Smooth muscle cell (in vitro differentiated cells): ENCODE data around the gene DENND10. TPM values are rescaled to one million over a fixed set of nuclear protein-coding genes. Genes with fewer than 3 reads are reported as not detected.
A peak's percentile ranks its signal among the peaks of the same experiment; 100 is the strongest.

Source experiments
- DNase-seq: peaks from one replicate; lab custom pipeline; 2025; ENCODE audit not compliant: unreplicated experiment; lab: John Stamatoyannopoulos, UW
- H2AFZ ChIP-seq: fragments of 200-600 bp; sonication (generic); 2 replicates; pipeline ENCODE4 v1.6.0; 2016; ENCODE audit warnings: antibody characterized with exemption, low read depth, mild to moderate bottlenecking
- H3F3A ChIP-seq: fragments of 200-600 bp; sonication (generic); 2 replicates; pipeline ENCODE4 v1.6.0; 2017; ENCODE audit warnings: antibody characterized with exemption, low read depth
- H3K27ac ChIP-seq: fragments of 200-600 bp; sonication (generic); 2 replicates; pipeline ENCODE4 v1.5.1; 2016; ENCODE audit warnings: low read depth, mild to moderate bottlenecking
- H3K27me3 ChIP-seq: fragments of 200-600 bp; sonication (generic); 2 replicates; pipeline ENCODE4 v1.6.1; 2016; ENCODE audit warnings: low read depth, mild to moderate bottlenecking
- H3K36me3 ChIP-seq: fragments of 200-600 bp; sonication (generic); 2 replicates; pipeline ENCODE4 v1.5.1; 2016; ENCODE audit warnings: low read depth
- H3K4me1 ChIP-seq: fragments of 200-600 bp; sonication (generic); 2 replicates; pipeline ENCODE4 v1.5.1; 2016; ENCODE audit warnings: low read depth
- H3K4me2 ChIP-seq: fragments of 200-600 bp; sonication (generic); 2 replicates; pipeline ENCODE4 v1.6.0; 2016; ENCODE audit warnings: mild to moderate bottlenecking
- H3K4me3 ChIP-seq: fragments of 200-600 bp; sonication (generic); 2 replicates; pipeline ENCODE4 v1.5.1; 2016; ENCODE audit warnings: mild to moderate bottlenecking
- H3K79me2 ChIP-seq: fragments of 200-600 bp; sonication (generic); 2 replicates; pipeline ENCODE4 v1.6.0; 2016; ENCODE audit warnings: low read depth, mild to moderate bottlenecking
- H3K9ac ChIP-seq: fragments of 200-600 bp; sonication (generic); 2 replicates; pipeline ENCODE4 v1.6.0; 2016; ENCODE audit warnings: low read depth
- H3K9me3 ChIP-seq: fragments of 200-600 bp; sonication (generic); replicated peaks from 2 replicates; pipeline ENCODE4 v1.5.1; 2016; ENCODE audit warnings: low read depth
- H4K20me1 ChIP-seq: fragments of 200-600 bp; sonication (generic); 2 replicates; pipeline ENCODE4 v1.6.0; 2016; ENCODE audit warnings: low read depth
- CTCF ChIP-seq: fragments of 200-600 bp; sonication (generic); IDR thresholded peaks from 2 replicates; pipeline ENCODE4 v1.5.1; 2017; ENCODE audit warnings: borderline replicate concordance, mild to moderate bottlenecking, antibody characterized with exemption; ENCODE audit not compliant: insufficient read depth, poor library complexity, severe bottlenecking
- WGBS: methylation state at CpG from one replicate; pipeline ENCODE4 v1.1.7; 2016; ENCODE audit warnings: low lambda C conversion rate; 5-methylcytosine and 5-hydroxymethylcytosine counted together
- polyA plus RNA-seq: library from polyadenylated mRNA; unstranded; fragments of >200 nt; fragmentation: Nextera tagmentation; extraction: Ambion mirVana; gene quantifications from 2 replicates; pipeline ENCODE4 v1.2.1, GENCODE V29; 2016
- total RNA-seq: library from RNA; depleted of rRNA; stranded (reverse); fragments of >200 nt; gene quantifications from 2 replicates; pipeline ENCODE4 v1.2.3, GENCODE V29; 2014

Gene DENND10
- total and polyA plus RNA-seq, 2 experiments from 2014 or later, result 45.1 to 57.2 TPM

GRCh38 chr10:119113751-119114732 lies 10.1 kb downstream of the DENND10 start:
- Histone ChIP-seq H3K79me2 (no peaks in the 10 kb centered on the region), H3K4me3 (no peak overlapping the region), H3K27ac (peak overlapping the region; percentile 76), H3K4me1 (peaks cover 6% of the 10 kb centered on the region), H3K36me3 (peaks cover 3% of the 10 kb centered on the region), H3K27me3 (no peaks in the 10 kb centered on the region), H3K9me3 (no peaks in the 10 kb centered on the region), H4K20me1 (no peaks in the 10 kb centered on the region), H3K9ac (no peak overlapping the region), H2AFZ (no peak overlapping the region), H3K4me2 (peak overlapping the region; percentile 51), H3F3A (peaks cover 12% of the 10 kb centered on the region)
- TF ChIP-seq CTCF, result no peak
- WGBS, result 65% methylated on average over 11 of the region's 11 CpGs
- DNase-seq, result peak; percentile 5

- Histone ChIP-seq H3K4me3 (no peak overlapping the region), H3K4me2 (peak overlapping the region; percentile 68), H3K9ac (peak overlapping the region; percentile 29), H3K27ac (peak overlapping the region; percentile 86), H3K9me3 (no peaks in the 10 kb centered on the region), H4K20me1 (no peaks in the 10 kb centered on the region), H3K36me3 (peaks cover 3% of the 10 kb centered on the region), H2AFZ (peak overlapping the region; percentile 11), H3F3A (peaks cover 12% of the 10 kb centered on the region), H3K79me2 (no peaks in the 10 kb centered on the region), H3K4me1 (peaks cover 6% of the 10 kb centered on the region), H3K27me3 (no peaks in the 10 kb centered on the region)
- no peak for TF ChIP-seq CTCF
- no peak for DNase-seq
- 26% methylated on average over 9 of the region's 9 CpGs for WGBS
Measured at GRCh38 chr10:119115926-119116325, 12.0 kb downstream of the DENND10 start.

GRCh38 chr10:119116326-119116951 lies 12.5 kb downstream of the DENND10 start:
- peaks cover 12% of the 10 kb centered on the region for H3F3A ChIP-seq
- H3K4me3 ChIP-seq, result no peak overlapping the region
- no peak for DNase-seq
- H3K79me2 ChIP-seq, result no peaks in the 10 kb centered on the region
- 59% methylated on average over 6 of the region's 6 CpGs for WGBS
- peaks cover 3% of the 10 kb centered on the region for H3K36me3 ChIP-seq
- H4K20me1 ChIP-seq, result no peaks in the 10 kb centered on the region
- H3K4me2 ChIP-seq, result peak overlapping the region; percentile 68
- H2AFZ ChIP-seq, result peak overlapping the region; percentile 11
- H3K4me1 ChIP-seq, result peaks cover 6% of the 10 kb centered on the region
- H3K27me3 ChIP-seq, result no peaks in the 10 kb centered on the region
- no peaks in the 10 kb centered on the region for H3K9me3 ChIP-seq
- H3K27ac ChIP-seq, result peak overlapping the region; percentile 86
- peak overlapping the region; percentile 29 for H3K9ac ChIP-seq
- no peak for TF ChIP-seq CTCF
